ENCODE data around the gene HRK. TPM values are rescaled to one million over a fixed set of nuclear protein-coding genes. Genes with fewer than 3 reads are reported as not detected.

The HRK gene
- polyA plus RNA-seq, 3 donors, result 0.15 TPM; not detected in 2

DNA sequence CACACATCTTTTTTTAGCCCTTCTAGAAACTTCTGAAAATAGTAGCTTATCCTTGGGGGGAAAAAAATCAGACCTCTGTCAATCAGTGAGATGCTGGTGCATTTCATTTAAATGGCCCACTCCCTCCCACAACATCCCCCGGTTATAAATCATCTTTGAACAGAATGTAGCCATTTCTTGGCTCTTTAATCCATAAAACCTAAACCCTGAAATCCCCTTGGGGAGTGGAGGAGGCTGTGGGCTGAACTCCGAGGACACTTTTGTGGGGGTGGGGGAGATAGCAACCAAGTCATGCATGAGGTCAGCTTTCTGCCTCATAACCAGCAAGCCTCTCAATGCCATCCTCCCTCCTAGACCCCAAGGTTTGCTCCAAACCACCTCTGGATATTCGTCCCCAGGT lies 21.0 kb downstream of the HRK start:
- Histone ChIP-seq H3K79me2 (ENCODE audit: insufficient read depth, low read length) (no peaks in the 10 kb centered on the region), H3K9ac (ENCODE audit: insufficient read depth, low read length, poor library complexity, severe bottlenecking) (no peak overlapping the region), H3K27me3 (ENCODE audit: control insufficient read depth in 2 of 2, insufficient read depth in 2 of 2, low read length in 2 of 2) (peaks cover 0 to 3% of the 10 kb centered on the region in 2 donors), H4K20me1 (ENCODE audit: insufficient read depth, low read length) (no peaks in the 10 kb centered on the region), H3K36me3 (replicated peaks in 1 of 2; ENCODE audit: control insufficient read depth in 1 of 2, insufficient read depth in 2 of 2, low read length in 2 of 2) (no peaks in the 10 kb centered on the region), H3K27ac (ENCODE audit: low read depth in 1 of 2, low read length in 2 of 2) (no peak overlapping the region), H3K4me3 (replicated peaks in 1 of 3; ENCODE audit: low read depth in 2 of 3, low read length in 3 of 3) (no peak overlapping the region), H3K4me2 (replicated peaks; ENCODE audit: extremely low read depth, low read length, poor library complexity, severe bottlenecking) (no peak overlapping the region), H3K9me3 (replicated peaks in 1 of 2; ENCODE audit: control insufficient read depth in 1 of 2, insufficient read depth in 1 of 2, low read length in 2 of 2) (no peaks in the 10 kb centered on the region), H3K4me1 (ENCODE audit: control insufficient read depth in 1 of 2, insufficient read depth in 2 of 2, low read length in 2 of 2) (peaks cover 0 to 8% of the 10 kb centered on the region in 2 donors), H2AFZ (ENCODE audit: insufficient read depth, low read depth, low read length, poor library complexity, severe bottlenecking) (no peak overlapping the region)
- Mint-ChIP-seq H3K4me1 (peaks cover 8% of the 10 kb centered on the region), H3K27me3 (ENCODE audit: low read depth in 3 of 3) (peaks cover 6 to 20% (median 10%) of the 10 kb centered on the region in 3 donors), H3K27ac (no peak overlapping the region), H3K9me3 (peaks cover 0 to 4% (median 0%) of the 10 kb centered on the region in 7 donors), H3K36me3 (no peaks in the 10 kb centered on the region), H3K4me3 (no peak overlapping the region)
- WGBS (ENCODE audit: insufficient coverage), result 80% methylated on average over 1 of the region's 3 CpGs
- no peak for DNase-seq
- TF ChIP-seq, protein P1, sequence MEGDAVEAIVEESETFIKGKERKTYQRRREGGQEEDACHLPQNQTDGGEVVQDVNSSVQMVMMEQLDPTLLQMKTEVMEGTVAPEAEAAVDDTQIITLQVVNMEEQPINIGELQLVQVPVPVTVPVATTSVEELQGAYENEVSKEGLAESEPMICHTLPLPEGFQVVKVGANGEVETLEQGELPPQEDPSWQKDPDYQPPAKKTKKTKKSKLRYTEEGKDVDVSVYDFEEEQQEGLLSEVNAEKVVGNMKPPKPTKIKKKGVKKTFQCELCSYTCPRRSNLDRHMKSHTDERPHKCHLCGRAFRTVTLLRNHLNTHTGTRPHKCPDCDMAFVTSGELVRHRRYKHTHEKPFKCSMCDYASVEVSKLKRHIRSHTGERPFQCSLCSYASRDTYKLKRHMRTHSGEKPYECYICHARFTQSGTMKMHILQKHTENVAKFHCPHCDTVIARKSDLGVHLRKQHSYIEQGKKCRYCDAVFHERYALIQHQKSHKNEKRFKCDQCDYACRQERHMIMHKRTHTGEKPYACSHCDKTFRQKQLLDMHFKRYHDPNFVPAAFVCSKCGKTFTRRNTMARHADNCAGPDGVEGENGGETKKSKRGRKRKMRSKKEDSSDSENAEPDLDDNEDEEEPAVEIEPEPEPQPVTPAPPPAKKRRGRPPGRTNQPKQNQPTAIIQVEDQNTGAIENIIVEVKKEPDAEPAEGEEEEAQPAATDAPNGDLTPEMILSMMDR (IDR thresholded peaks at IDR 0.05), result no peak
- intact Hi-C loops (cut with micrococcal nuclease), result no loop called here

DNA sequence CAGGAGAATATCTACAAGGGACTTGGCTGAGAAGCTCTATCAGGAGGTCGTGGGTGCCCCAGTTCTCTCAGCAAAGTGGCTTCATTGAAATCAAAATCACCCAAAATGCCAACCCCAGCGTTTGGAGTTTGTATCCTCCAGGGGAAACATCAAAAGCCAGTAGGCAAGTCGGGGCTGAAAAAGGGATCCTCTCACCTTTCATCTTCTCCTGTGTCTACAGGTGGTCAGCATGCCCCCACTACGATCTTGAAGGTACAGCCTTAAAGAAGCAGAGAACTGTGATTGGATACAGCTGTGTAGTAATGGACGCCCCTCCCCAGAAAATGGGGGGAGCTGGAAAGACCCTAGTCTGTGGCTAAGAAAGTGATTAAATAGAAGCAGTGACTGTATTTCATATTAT lies 22.2 kb downstream of the HRK start:
- Histone ChIP-seq H3K4me1 (ENCODE audit: control insufficient read depth in 1 of 2, insufficient read depth in 2 of 2, low read length in 2 of 2) (peaks cover 0 to 8% of the 10 kb centered on the region in 2 donors), H3K36me3 (replicated peaks in 1 of 2; ENCODE audit: control insufficient read depth in 1 of 2, insufficient read depth in 2 of 2, low read length in 2 of 2) (no peaks in the 10 kb centered on the region), H3K4me3 (replicated peaks in 1 of 3; ENCODE audit: low read depth in 2 of 3, low read length in 3 of 3) (no peak overlapping the region), H3K9me3 (replicated peaks in 1 of 2; ENCODE audit: control insufficient read depth in 1 of 2, insufficient read depth in 1 of 2, low read length in 2 of 2) (no peaks in the 10 kb centered on the region), H3K27me3 (ENCODE audit: control insufficient read depth in 2 of 2, insufficient read depth in 2 of 2, low read length in 2 of 2) (peaks cover 0 to 3% of the 10 kb centered on the region in 2 donors), H4K20me1 (ENCODE audit: insufficient read depth, low read length) (no peaks in the 10 kb centered on the region), H3K9ac (ENCODE audit: insufficient read depth, low read length, poor library complexity, severe bottlenecking) (no peak overlapping the region), H2AFZ (ENCODE audit: insufficient read depth, low read depth, low read length, poor library complexity, severe bottlenecking) (no peak overlapping the region), H3K79me2 (ENCODE audit: insufficient read depth, low read length) (no peaks in the 10 kb centered on the region), H3K4me2 (replicated peaks; ENCODE audit: extremely low read depth, low read length, poor library complexity, severe bottlenecking) (no peak overlapping the region), H3K27ac (ENCODE audit: low read depth in 1 of 2, low read length in 2 of 2) (no peak overlapping the region)
- no peak overlapping the region for H3K27ac Mint-ChIP-seq
- H3K36me3 Mint-ChIP-seq, result no peaks in the 10 kb centered on the region
- no peak overlapping the region for H3K4me3 Mint-ChIP-seq
- no peak for DNase-seq
- peaks cover 8% of the 10 kb centered on the region for H3K4me1 Mint-ChIP-seq
- H3K27me3 Mint-ChIP-seq (ENCODE audit: low read depth in 3 of 3), result peaks cover 6 to 16% (median 10%) of the 10 kb centered on the region in 3 donors
- intact Hi-C loops (cut with micrococcal nuclease), result no loop called here
- WGBS (ENCODE audit: insufficient coverage), result 20% methylated on average over 2 of the region's 5 CpGs
- TF ChIP-seq, protein P1 (IDR thresholded peaks at IDR 0.05), result no peak
- peaks cover 0 to 4% (median 0%) of the 10 kb centered on the region in 7 donors for H3K9me3 Mint-ChIP-seq
